GM11168 (cell line): ENCODE measurements around the gene SLC45A1.
"Not testable (repeated sequence)": the region's sequence is repeated elsewhere in the genome, so short reads cannot be mapped to it uniquely, and the experiment has no call there.

ENCODE experiments used
- in situ Hi-C: fragments of 300-500 bp; cut with MboI; formaldehyde crosslinking; loops from one replicate; pipeline ENCODE4 v1.12.0; 2022; ENCODE audit warnings: low sequenced_read_pairs; ENCODE audit not compliant: unreplicated experiment

The SLC45A1 gene

DNA sequence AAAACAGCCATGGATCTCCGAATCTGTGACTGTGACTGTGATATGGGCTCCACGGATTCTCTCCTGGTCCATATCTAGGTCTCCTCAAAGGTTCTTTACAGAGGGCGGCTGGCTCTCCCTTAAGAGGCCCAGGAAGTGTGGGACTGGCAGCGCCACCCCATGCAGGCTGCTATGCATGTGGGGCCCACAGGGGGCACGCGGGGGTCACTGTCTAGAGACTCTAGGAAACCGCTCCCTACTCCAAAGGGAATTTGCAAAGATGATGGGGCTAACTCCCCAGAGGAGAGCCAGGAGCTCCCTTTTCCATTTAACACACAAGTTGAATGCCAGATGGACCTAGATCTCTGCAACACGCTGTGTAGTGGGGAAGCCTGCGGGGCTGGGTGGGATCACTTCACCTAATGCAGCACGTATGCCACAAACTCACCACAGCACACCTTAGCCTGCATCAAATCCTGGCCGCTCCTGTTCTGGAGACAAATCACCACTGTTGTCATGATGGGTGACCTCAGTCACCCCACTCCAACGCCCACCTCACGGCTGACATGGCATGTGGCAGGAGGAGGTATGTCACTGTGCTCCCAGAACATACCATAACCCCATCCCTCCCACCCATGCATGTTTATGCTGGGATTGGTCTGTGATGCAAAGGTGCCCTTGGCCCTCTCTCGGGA, 61.7 kb downstream of the SLC45A1 start:
- in situ Hi-C loops: no loop called here

DNA sequence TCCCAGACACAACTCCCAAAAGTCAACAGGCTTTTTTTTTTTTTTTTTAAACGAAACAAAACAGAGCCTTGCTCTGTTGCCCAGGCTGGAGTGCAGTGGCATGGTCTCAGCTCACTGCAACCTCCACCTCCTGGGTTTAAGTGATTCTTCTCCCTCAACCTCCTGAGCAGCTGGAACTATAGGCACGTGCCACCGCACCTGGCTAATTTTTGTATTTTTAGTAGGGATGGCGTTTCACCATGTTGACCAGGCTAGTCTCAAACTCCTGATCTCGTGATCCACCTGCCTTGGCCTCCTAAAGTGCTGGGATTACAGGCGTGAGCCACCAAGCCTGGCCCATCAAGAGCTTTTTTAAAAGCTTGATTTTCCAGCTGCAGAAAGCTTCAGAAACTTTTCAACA, 62.4 kb downstream of the SLC45A1 start:
- in situ Hi-C loops: not testable (repeated sequence)

DNA sequence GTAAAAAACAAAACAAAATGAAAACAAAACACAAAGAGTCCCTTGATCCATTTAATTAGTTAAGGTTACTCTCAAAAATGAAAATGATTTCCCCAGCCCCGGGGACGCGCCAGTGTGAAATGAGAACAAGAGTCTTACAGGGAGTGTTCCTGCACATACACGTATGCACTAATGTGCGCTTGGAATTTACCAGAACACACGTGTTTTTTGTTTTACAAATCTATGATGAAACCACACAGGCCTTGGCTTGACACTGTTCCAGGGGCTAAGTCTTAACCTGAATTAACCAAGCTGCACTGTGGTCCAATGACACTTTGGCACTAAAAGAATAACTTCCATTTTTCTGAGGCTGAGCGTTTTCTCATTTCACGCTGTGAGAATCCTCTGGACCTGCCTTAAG, 63.7 kb downstream of the SLC45A1 start:
- in situ Hi-C loops: no loop called here

DNA sequence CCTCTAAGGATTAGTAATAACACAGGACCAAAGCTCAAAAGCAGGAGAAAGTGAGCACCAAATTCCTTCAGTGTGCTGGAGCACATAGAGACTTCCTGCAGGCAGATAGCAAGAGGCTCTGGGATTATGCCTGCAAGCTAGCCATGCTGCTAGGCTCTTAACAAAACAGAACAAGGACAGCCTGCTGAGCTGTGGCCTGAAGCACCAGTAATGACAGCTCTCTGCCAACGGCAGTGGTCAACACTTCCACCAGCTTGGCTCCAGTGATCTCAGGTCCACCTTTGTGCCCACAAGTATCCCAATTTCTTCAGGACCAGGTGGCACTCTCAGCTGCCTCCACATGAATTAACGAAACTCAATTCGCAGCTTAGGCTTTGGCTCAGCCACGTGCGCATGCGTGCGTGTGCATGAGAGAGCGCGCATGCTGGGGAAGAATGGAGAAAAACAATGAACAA, 64.2 kb downstream of the SLC45A1 start:
- in situ Hi-C loops: no loop called here

DNA sequence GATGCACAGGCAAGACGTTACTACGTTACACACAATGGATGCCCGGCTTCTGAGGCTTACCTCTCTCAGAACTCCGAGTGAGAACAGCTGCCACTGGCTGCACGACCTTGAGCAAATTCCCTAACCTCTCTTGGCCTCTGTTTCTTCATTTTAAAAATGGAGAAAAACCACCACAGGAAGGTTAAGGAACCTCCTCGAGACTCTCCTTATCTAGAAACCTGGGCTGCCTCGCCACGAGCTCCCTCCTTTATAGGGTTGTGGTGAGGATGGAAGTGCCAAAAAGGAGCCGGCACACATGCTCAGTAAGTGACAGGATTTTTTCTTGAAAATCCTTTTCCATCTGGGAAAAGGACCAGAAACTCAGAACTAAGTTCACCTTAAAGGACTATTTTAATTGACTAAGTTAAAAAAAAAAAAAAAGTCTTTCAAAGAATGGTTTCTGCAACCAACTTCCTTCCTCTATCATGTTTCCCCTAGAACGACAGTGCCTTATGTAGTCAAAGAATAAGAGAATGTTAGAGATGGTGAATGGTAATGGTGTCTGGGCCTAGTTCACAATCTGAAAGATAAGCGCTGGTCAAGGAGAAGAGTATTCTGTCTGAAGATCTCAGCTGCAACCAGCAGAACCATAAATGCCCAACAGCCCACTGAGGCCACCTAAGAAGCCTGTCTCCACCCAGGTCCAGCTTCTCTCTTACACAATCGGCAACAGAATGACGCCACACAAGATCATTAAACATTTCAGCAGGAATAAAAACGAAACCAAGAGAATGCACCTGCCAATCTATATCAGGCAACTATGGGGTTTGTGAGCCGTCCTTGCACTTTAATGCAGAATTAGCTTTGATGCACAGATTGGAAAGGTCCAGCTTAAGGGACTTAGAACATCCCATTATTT, 64.9 kb downstream of the SLC45A1 start:
- in situ Hi-C loops: no loop called here

DNA sequence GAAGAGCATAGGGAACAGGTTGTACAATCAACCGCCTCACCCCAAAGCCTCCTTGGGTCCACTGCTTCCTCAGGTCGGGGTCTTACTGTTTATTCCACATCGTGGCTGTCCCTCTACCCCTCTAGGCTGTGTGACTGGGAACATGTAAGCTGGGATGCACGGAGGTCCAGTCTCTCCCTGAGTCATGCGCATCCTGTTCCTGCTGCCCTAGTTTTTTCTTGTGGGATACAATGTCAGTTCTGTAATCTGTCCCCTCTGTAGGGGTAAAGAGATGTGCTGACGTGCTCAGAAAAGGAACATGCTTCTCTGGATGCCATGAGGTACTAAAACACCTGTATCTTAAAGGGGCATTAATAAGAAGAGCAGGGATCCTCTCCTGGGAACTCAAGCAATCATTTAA, 66.2 kb downstream of the SLC45A1 start:
- in situ Hi-C loops: no loop called here

DNA sequence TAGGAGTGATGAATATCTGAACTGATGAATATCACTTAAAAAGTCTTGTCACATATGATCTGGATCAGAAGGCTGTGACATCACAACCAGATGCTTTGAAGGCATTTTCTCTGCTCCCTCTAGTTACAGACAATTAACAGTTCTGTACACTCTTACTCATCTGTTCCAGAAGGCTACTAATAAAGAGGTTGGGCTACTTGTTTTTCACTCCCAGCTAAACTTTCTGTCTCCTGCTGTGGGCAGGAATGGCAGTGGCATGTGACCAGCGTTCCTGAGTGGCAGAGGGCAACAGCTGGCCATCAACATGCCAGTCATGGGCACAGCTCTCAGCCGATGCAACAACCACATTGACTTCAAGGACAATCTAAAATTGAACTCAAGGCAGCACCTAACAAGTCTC, 66.7 kb downstream of the SLC45A1 start:
- in situ Hi-C loops: no loop called here

DNA sequence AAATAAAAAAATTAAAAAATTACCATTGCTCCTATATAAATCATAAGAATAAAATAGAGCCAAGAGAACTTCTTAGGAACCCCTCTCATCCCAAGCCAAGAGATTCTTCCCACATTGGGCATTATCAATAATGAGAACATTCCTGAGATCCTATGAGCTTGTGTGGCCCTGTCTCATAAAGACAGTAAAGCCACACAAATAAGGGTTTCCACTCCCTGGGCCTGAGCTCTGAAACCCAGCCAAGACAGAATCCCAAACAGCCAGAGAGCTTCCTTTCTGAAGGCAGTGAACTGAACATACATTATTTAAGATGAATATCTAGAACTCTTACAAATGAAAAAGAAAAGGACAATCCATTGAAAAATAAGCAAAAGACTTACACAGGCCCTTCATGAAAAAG, 68.3 kb downstream of the SLC45A1 start:
- in situ Hi-C loops: no loop called here

DNA sequence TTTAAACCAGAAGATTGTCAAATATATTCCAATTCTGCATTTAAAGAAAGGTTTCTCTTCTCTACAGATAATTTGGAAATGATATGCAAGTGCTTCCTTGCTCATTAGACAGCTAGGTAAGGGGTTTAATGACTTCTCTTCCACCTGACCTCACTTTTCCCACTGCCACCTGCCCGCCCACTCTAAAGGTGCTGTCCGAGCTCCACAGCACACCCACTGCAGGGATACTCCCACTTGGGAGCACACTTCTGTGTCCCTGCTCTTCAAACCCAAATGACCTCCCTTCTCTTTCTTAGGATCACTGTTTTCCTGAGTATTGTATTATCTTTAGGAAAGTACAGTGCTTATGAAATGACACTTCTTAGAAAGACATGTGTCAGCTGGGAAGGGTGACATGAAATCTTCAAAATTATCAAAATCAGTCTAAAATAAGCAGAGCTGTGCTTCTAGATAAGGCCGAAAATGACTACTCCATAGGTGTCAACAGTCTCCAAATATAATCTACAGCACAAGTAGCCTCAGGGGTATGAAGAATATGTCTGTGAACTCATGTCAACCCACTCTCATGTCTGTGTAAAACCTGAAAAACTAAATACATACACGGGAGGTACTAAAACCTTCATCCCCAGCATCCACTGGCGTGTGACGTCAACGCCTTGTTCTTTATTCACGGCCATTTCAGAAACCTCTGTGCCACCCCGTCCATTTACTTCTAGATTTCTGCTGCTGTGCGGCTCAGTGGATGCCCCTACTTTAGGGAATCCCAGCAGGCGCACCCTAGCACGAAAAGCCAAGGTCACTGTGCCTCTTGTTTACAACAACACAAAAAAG, 71.0 kb downstream of the SLC45A1 start:
- in situ Hi-C loops: no loop called here

DNA sequence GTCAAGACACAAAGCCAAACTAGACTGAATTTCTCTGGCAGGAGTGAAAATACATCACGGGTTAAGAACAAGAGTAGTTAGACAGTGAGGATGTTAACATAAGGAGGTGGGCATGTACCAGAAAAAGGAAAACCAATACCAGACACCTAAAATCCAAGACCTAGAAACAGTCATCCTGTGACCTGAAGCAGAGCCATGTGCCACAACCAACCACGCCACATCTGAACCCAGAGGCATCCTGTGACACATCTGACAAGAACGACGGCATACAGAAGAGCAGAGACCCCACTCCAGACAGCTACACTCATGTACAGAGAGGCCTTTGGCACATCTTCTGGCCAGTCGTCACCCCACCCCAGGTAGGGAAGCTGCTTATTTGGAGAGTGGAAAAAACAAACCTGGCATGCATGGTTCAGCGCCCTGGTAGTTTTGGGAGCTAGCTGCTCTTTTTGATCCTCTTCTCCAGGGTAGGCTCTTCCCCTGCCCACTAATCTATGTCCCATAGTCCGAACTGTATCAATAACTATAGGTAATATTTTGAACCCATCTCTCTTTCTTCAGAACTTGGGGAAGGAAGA, 72.1 kb downstream of the SLC45A1 start:
- in situ Hi-C loops: no loop called here

DNA sequence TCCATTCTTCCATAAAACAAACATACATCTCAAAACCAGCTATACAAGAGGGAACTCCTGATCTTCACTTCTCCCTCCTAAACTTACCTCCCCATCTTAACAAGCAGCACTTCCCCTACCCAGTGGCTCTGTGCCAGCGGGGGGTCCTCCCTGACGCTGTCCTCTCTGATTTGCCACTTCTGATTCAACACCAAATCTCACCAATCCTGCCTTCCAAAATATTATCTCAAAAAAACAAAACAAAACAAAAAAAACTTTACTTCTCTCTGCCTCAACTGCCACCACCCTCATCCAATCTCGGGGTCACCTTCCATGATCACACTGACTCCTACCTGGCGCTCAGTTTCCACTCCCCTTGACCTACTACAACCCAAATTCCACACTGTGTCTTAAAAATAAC, 72.8 kb downstream of the SLC45A1 start:
- in situ Hi-C loops: no loop called here

DNA sequence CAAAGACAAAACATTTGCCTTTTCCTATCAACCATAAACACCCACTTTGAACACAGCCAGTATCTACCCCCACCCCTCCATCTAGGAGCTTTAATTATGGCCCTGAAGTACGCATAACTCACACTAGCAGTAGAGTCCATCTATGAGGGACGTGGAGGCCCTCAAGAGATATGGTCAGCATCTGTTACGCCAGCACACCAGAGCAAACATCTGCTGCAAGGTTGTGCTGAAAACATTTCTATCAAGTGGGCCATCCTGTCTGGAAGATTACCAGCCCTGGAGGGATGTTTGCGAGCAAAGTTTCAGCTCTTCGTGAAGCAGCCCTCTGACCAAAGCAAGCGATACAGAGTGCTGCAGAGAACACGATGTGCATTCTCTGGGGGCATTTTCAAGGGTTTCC, 74.6 kb downstream of the SLC45A1 start:
- in situ Hi-C loops: no loop called here
